HepG2 (cell line): ENCODE measurements around the gene RTP2. TPM values are rescaled to one million over a fixed set of nuclear protein-coding genes. Genes with fewer than 3 reads are reported as not detected.

ENCODE experiments used
- CCAR2 ChIP-seq: fragments of 200-400 bp; formaldehyde crosslinking; optimal IDR thresholded peaks from 2 replicates; pipeline ENCODE3; 2018; ENCODE audit warnings: low read depth, mild to moderate bottlenecking, low read length, moderate library complexity
- CEBPB ChIP-seq: IDR thresholded peaks from 2 replicates; pipeline ENCODE4 v1.6.1; 2011; ENCODE audit warnings: low read depth, low read length, improper control_type of control experiment, borderline replicate concordance
- FOXM1 ChIP-seq: sonication (generic); formaldehyde crosslinking; IDR thresholded peaks from 2 replicates; pipeline ENCODE4 v1.5.0; 2020; ENCODE audit warnings: missing genetic modification reagents
- GATAD2A ChIP-seq: IDR thresholded peaks from 2 replicates; pipeline ENCODE4 v1.6.1; 2016
- MZF1 ChIP-seq: sonication (generic); formaldehyde crosslinking; IDR thresholded peaks from 2 replicates; pipeline ENCODE4 v1.8.1; 2023; ENCODE audit warnings: mild to moderate bottlenecking, missing genetic modification reagents, borderline replicate concordance
- NBN ChIP-seq: fragments of 450-650 bp; conservative IDR thresholded peaks from 2 replicates; pipeline ENCODE4 v1.6.1; 2017
- PAXIP1 ChIP-seq: sonication (generic); formaldehyde crosslinking; conservative IDR thresholded peaks from 2 replicates; pipeline ENCODE4 v1.4.0; 2020; ENCODE audit warnings: mild to moderate bottlenecking, missing genetic modification reagents, moderate library complexity
- REPIN1 ChIP-seq: sonication (generic); formaldehyde crosslinking; IDR thresholded peaks from 2 replicates; pipeline ENCODE4 v1.8.0; 2022; ENCODE audit warnings: missing genetic modification reagents, low read depth, mild to moderate bottlenecking, borderline replicate concordance
- RFX1 ChIP-seq: fragments of 450-650 bp; IDR thresholded peaks from 2 replicates; pipeline ENCODE4 v1.6.1; 2017
- SETDB1 ChIP-seq: sonication (generic); formaldehyde crosslinking; IDR thresholded peaks from 2 replicates; pipeline ENCODE4 v1.5.1; 2020; ENCODE audit warnings: missing genetic modification reagents, mild to moderate bottlenecking, borderline replicate concordance
- TEAD2 ChIP-seq: sonication (generic); formaldehyde crosslinking; IDR thresholded peaks from 2 replicates; pipeline ENCODE4 v1.9.0; 2021; ENCODE audit warnings: missing genetic modification reagents
- ZBTB2 ChIP-seq: sonication (generic); formaldehyde crosslinking; IDR thresholded peaks from 2 replicates; pipeline ENCODE4 v1.8.0; 2022; ENCODE audit warnings: low read depth, missing genetic modification reagents
- ZBTB20 ChIP-seq: sonication (generic); formaldehyde crosslinking; IDR thresholded peaks from 2 replicates; pipeline ENCODE4 v1.8.1; 2023; ENCODE audit warnings: missing genetic modification reagents, low read depth, mild to moderate bottlenecking, borderline replicate concordance
- ZFP41 ChIP-seq: sonication (generic); formaldehyde crosslinking; IDR thresholded peaks from 2 replicates; pipeline ENCODE4 v1.4.0; 2020; ENCODE audit warnings: mild to moderate bottlenecking, missing genetic modification reagents, borderline replicate concordance
- ZFY ChIP-seq: sonication (generic); formaldehyde crosslinking; IDR thresholded peaks from 2 replicates; pipeline ENCODE4 v1.4.0; 2020; ENCODE audit warnings: missing genetic modification reagents
- ZKSCAN5 ChIP-seq: sonication (generic); formaldehyde crosslinking; IDR thresholded peaks from 2 replicates; pipeline ENCODE4 v1.5.1; 2020; ENCODE audit warnings: mild to moderate bottlenecking, missing genetic modification reagents
- ZMAT3 ChIP-seq: sonication (generic); formaldehyde crosslinking; conservative IDR thresholded peaks from 2 replicates; pipeline ENCODE4 v1.7.0; 2021; ENCODE audit warnings: missing genetic modification reagents
- ZMYM4 ChIP-seq: sonication (generic); formaldehyde crosslinking; IDR thresholded peaks from 2 replicates; pipeline ENCODE4 v1.8.1; 2023; ENCODE audit warnings: mild to moderate bottlenecking, missing genetic modification reagents
- ZNF180 ChIP-seq: sonication (generic); formaldehyde crosslinking; IDR thresholded peaks from 2 replicates; pipeline ENCODE4 v1.4.0; 2020; ENCODE audit warnings: low read depth, missing genetic modification reagents, borderline replicate concordance
- ZNF24 ChIP-seq: fragments of 450-650 bp; IDR thresholded peaks from 2 replicates; pipeline ENCODE4 v1.6.1; 2017; ENCODE audit warnings: antibody characterized with exemption, mild to moderate bottlenecking
- ZNF33B ChIP-seq: sonication (generic); formaldehyde crosslinking; IDR thresholded peaks from 2 replicates; pipeline ENCODE4 v1.5.1; 2020; ENCODE audit warnings: mild to moderate bottlenecking, missing genetic modification reagents
- ZNF496 ChIP-seq: sonication (generic); formaldehyde crosslinking; IDR thresholded peaks from 2 replicates; pipeline ENCODE4 v1.8.1; 2023; ENCODE audit warnings: mild to moderate bottlenecking, moderate library complexity, missing genetic modification reagents; ENCODE audit not compliant: insufficient replicate concordance
- ZNF660 ChIP-seq: sonication (generic); formaldehyde crosslinking; IDR thresholded peaks from 2 replicates; pipeline ENCODE4 v1.5.1; 2020; ENCODE audit warnings: mild to moderate bottlenecking, low read depth, missing genetic modification reagents, borderline replicate concordance
- ZNF678 ChIP-seq: sonication (generic); formaldehyde crosslinking; IDR thresholded peaks from 2 replicates; pipeline ENCODE4 v1.4.0; 2020; ENCODE audit warnings: mild to moderate bottlenecking, missing genetic modification reagents
- ZNF780A ChIP-seq: sonication (generic); formaldehyde crosslinking; IDR thresholded peaks from 2 replicates; pipeline ENCODE4 v1.8.0; 2022; ENCODE audit warnings: mild to moderate bottlenecking, missing genetic modification reagents, moderate library complexity
- polyA plus RNA-seq, 8 experiments: library from polyadenylated mRNA; depleted of rRNA in 3 of 8; stranded (reverse) in 7 of 8; unstranded in 1 of 8; fragments of >200 nt; fragmentation: Illumina TruSeq in 4 of 8; extraction: Trizol in 4 of 8; gene quantifications; 2 replicates each; pipeline versions ENCODE4 v1.2.1 to v1.2.3, GENCODE V29; 2011 to 2016; ENCODE audit warnings: low read depth in 4 of 8, missing spikeins in 1 of 8, mixed read lengths in 1 of 8; ENCODE audit not compliant: insufficient read depth in 1 of 8
- total RNA-seq, 5 experiments: library from RNA; depleted of rRNA; stranded (reverse); fragments of >200 nt; fragmentation: Illumina TruSeq; extraction: Trizol; gene quantifications; 2 replicates each; pipeline ENCODE4 v1.2.3, GENCODE V29; 2016; ENCODE audit warnings: low read depth in 1 of 5
- TF ChIP-seq, protein P1 (sequence below): IDR thresholded peaks from 2 replicates; pipeline ENCODE4 v1.6.1; 2016; ENCODE audit warnings: mild to moderate bottlenecking, missing biosample characterization, missing genetic modification reagents
- TF ChIP-seq, protein P2 (sequence below): IDR thresholded peaks from 2 replicates; pipeline ENCODE4 v1.6.1; 2012; ENCODE audit warnings: inconsistent platforms

The RTP2 gene
- total and polyA plus RNA-seq, 2 of the 13 experiments (the other 11 are each of a cell fraction or from before 2014, with no cell fraction given) = not detected

GRCh38 chr3:187738331-187739093, 36.2 kb upstream of the RTP2 start (continued):
- TF ChIP-seq ZBTB20 = no peak
- no peak for TF ChIP-seq CCAR2
- TF ChIP-seq, protein P1, sequence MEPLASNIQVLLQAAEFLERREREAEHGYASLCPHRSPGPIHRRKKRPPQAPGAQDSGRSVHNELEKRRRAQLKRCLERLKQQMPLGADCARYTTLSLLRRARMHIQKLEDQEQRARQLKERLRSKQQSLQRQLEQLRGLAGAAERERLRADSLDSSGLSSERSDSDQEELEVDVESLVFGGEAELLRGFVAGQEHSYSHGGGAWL (CRISPR knock-in tag) = no peak
- no peak for TF ChIP-seq ZNF33B
- TF ChIP-seq PAXIP1 (CRISPR knock-in tag) = no peak; the same call in 1 of the 2 replicates
- TF ChIP-seq CEBPB = no peak
- no peak for TF ChIP-seq MZF1
- no peak for TF ChIP-seq ZNF780A (CRISPR knock-in tag)
- TF ChIP-seq ZNF24 = no peak
- TF ChIP-seq ZNF496 (CRISPR knock-in tag) = no peak
- no peak for TF ChIP-seq ZFP41 (CRISPR knock-in tag)
- no peak for TF ChIP-seq SETDB1 (CRISPR knock-in tag)
- 0 out of 2 replicates have a peak, but pooled peaks have one; percentile 17 for TF ChIP-seq REPIN1 (CRISPR knock-in tag)
- TF ChIP-seq NBN = no peak
- 0 out of 2 replicates have a peak, but pooled peaks have one; percentile 25 for TF ChIP-seq GATAD2A (CRISPR knock-in tag)
- TF ChIP-seq ZKSCAN5 (CRISPR knock-in tag) = no peak
- no peak for TF ChIP-seq ZNF180 (CRISPR knock-in tag)
- TF ChIP-seq RFX1 = no peak
- peak; percentile 35; the same call in 1 of the 2 replicates for TF ChIP-seq ZFY
- TF ChIP-seq ZNF678 (CRISPR knock-in tag) = no peak
- TF ChIP-seq, protein P2, sequence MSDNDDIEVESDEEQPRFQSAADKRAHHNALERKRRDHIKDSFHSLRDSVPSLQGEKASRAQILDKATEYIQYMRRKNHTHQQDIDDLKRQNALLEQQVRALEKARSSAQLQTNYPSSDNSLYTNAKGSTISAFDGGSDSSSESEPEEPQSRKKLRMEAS = no peak; the same call in 1 of the 2 replicates
- TF ChIP-seq ZMYM4 (CRISPR knock-in tag) = no peak
- TF ChIP-seq FOXM1 = no peak
- no peak for TF ChIP-seq ZNF660 (CRISPR knock-in tag)
- no peak for TF ChIP-seq ZBTB2
- no peak for TF ChIP-seq TEAD2 (CRISPR knock-in tag)
- TF ChIP-seq ZMAT3 (CRISPR knock-in tag) = no peak
